ENCODE measurements around the gene FBRSL1. TPM values are rescaled to one million over a fixed set of nuclear protein-coding genes. Genes with fewer than 3 reads are reported as not detected.

Gene FBRSL1
- total RNA-seq, 1 experiment from 2014 or later = 119 TPM

GRCh38 chr12:132534076-132534475 lies 44.1 kb downstream of the FBRSL1 start:
- Mint-ChIP-seq H3K4me1 (ENCODE audit: low read depth, unreplicated experiment) (no peaks in the 10 kb centered on the region), H3K27ac (ENCODE audit: unreplicated experiment) (no peak overlapping the region), H3K36me3 (ENCODE audit: insufficient read depth, unreplicated experiment) (peaks cover 10% of the 10 kb centered on the region), H3K9me3 (ENCODE audit: low read depth, unreplicated experiment) (peaks cover 12% of the 10 kb centered on the region), H3K4me3 (ENCODE audit: low read depth, unreplicated experiment) (no peak overlapping the region), H3K27me3 (ENCODE audit: unreplicated experiment) (no peaks in the 10 kb centered on the region)
- BruUV-seq (replicated peaks) = no TSS peak
- no peak for DNase-seq
- CTCF ChIA-PET = no interaction called here
- intact Hi-C loops (cut with micrococcal nuclease; ENCODE audit: unreplicated experiment) = no loop called here
- TF ChIP-seq CTCF (IDR thresholded peaks at IDR 0.05; ENCODE audit: unreplicated experiment) = no peak

GRCh38 chr12:132535019-132535418 lies 45.1 kb downstream of the FBRSL1 start:
- Mint-ChIP-seq H3K27me3 (ENCODE audit: unreplicated experiment) (no peaks in the 10 kb centered on the region), H3K36me3 (ENCODE audit: insufficient read depth, unreplicated experiment) (peaks cover 10% of the 10 kb centered on the region), H3K4me3 (ENCODE audit: low read depth, unreplicated experiment) (no peak overlapping the region), H3K27ac (ENCODE audit: unreplicated experiment) (peak overlapping the region; percentile 18), H3K9me3 (ENCODE audit: low read depth, unreplicated experiment) (peaks cover 12% of the 10 kb centered on the region), H3K4me1 (ENCODE audit: low read depth, unreplicated experiment) (no peaks in the 10 kb centered on the region)
- no peak for DNase-seq
- CTCF ChIA-PET = no interaction called here
- BruUV-seq (replicated peaks) = no TSS peak
- intact Hi-C loops (cut with micrococcal nuclease; ENCODE audit: unreplicated experiment) = no loop called here
- TF ChIP-seq CTCF (IDR thresholded peaks at IDR 0.05; ENCODE audit: unreplicated experiment) = no peak

DNA sequence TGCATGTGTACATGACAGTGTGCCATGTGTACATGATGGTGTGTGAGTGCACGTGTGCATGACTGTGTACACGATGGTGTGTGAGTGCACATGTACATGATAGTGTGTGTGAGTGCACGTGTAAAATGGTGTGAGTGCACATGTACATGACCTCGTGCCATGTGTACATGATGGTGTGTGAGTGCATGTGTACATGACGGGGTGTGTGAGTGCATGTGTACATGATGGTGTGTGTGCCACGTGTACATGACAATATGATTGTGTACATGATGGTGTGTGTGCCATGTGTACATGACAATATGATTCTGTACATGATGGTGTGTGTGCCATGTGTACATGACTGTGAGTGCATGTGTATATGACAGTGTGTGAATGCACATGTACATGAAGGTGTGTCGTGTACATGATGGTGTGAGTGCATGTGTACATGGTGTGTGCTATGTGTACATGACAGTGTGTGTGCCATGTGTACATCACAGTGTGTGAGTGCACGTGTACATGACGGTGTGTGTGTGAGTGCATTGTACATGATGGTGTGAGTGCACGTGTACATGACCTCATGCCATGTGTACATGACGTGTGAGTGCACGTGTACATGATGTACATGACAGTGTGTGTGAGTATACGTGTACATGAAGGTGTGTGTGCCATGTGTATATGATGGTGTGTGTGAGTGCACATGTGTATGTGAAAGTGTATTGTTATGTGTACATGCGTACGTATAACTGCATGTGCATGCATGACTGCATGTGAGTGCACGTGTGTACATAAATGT lies 46.3 kb downstream of the FBRSL1 start:
- peaks cover 12% of the 10 kb centered on the region for H3K9me3 Mint-ChIP-seq (ENCODE audit: low read depth, unreplicated experiment)

GRCh38 chr12:132537049-132537448 lies 47.1 kb downstream of the FBRSL1 start:
- CTCF ChIA-PET = interaction anchor here (0.6 to 1.5 kb wide), 2 partner anchors 24 to 62 kb away, joined by 3 to 6 read pairs; no protein-coding TSS in a partner anchor
- TF ChIP-seq CTCF (IDR thresholded peaks at IDR 0.05; ENCODE audit: unreplicated experiment) = no peak
- no peak for DNase-seq
- Mint-ChIP-seq H3K9me3 (ENCODE audit: low read depth, unreplicated experiment) (peaks cover 12% of the 10 kb centered on the region), H3K4me3 (ENCODE audit: low read depth, unreplicated experiment) (no peak overlapping the region), H3K36me3 (ENCODE audit: insufficient read depth, unreplicated experiment) (peaks cover 10% of the 10 kb centered on the region), H3K27ac (ENCODE audit: unreplicated experiment) (no peak overlapping the region), H3K27me3 (ENCODE audit: unreplicated experiment) (no peaks in the 10 kb centered on the region), H3K4me1 (ENCODE audit: low read depth, unreplicated experiment) (no peaks in the 10 kb centered on the region)
- intact Hi-C loops (cut with micrococcal nuclease; ENCODE audit: unreplicated experiment) = no loop called here
- no TSS peak for BruUV-seq (replicated peaks)

More for the DNA sequence above, 46.3 kb downstream of the FBRSL1 start:
- CTCF ChIA-PET = no interaction called here
- no TSS peak for BruUV-seq (replicated peaks)
- Mint-ChIP-seq H3K27me3 (ENCODE audit: unreplicated experiment) (no peaks in the 10 kb centered on the region), H3K36me3 (ENCODE audit: insufficient read depth, unreplicated experiment) (peaks cover 10% of the 10 kb centered on the region), H3K4me1 (ENCODE audit: low read depth, unreplicated experiment) (no peaks in the 10 kb centered on the region), H3K27ac (ENCODE audit: unreplicated experiment) (no peak overlapping the region), H3K4me3 (ENCODE audit: low read depth, unreplicated experiment) (no peak overlapping the region)
- TF ChIP-seq CTCF (IDR thresholded peaks at IDR 0.05; ENCODE audit: unreplicated experiment) = no peak
- no peak for DNase-seq
- intact Hi-C loops (cut with micrococcal nuclease; ENCODE audit: unreplicated experiment) = no loop called here
